Endodermal cell (in vitro differentiated cells): Measurements from ENCODE around the gene PGRMC2. TPM values are rescaled to one million over a fixed set of nuclear protein-coding genes. Genes with fewer than 3 reads are reported as not detected.

Experiments
- DNase-seq: peaks from one replicate; pipeline ENCODE4 v3.0.0-alpha.2; 2017
- H3K27ac ChIP-seq: 2 replicates; pipeline ENCODE4 v1.5.1; 2013; ENCODE audit warnings: mild to moderate bottlenecking, low read depth, low read length, moderate library complexity
- H3K27me3 ChIP-seq: 2 replicates; pipeline ENCODE4 v1.6.1; 2013; ENCODE audit warnings: mild to moderate bottlenecking, low read length, moderate library complexity; ENCODE audit not compliant: insufficient read depth, control insufficient read depth, poor library complexity, severe bottlenecking
- H3K36me3 ChIP-seq: 2 replicates; pipeline ENCODE4 v1.7.0; 2013; ENCODE audit warnings: mild to moderate bottlenecking, low read length, moderate library complexity; ENCODE audit not compliant: control insufficient read depth, insufficient read depth
- H3K4me1 ChIP-seq: one replicate; pipeline ENCODE4 v1.7.0; 2013; ENCODE audit warnings: low read length; ENCODE audit not compliant: control insufficient read depth, insufficient read depth
- H3K4me3 ChIP-seq: 2 replicates; pipeline ENCODE4 v1.5.1; 2013; ENCODE audit warnings: mild to moderate bottlenecking, low read length, moderate library complexity
- H3K9ac ChIP-seq: 2 replicates; pipeline ENCODE4 v1.6.1; 2013; ENCODE audit warnings: mild to moderate bottlenecking, low read length, moderate library complexity; ENCODE audit not compliant: poor library complexity, severe bottlenecking; ENCODE audit errors: extremely low read depth
- H3K9me3 ChIP-seq: 2 replicates; pipeline ENCODE4 v1.6.1; 2013; ENCODE audit warnings: mild to moderate bottlenecking, low read length, moderate library complexity; ENCODE audit not compliant: control insufficient read depth
- H3K27ac Mint-ChIP-seq: 2 replicates; pipeline ENCODE4 v1.8.0; 2020; ENCODE audit warnings: mixed read lengths
- H3K27me3 Mint-ChIP-seq: 2 replicates; pipeline ENCODE4 v1.8.0; 2021; ENCODE audit warnings: mild to moderate bottlenecking, mixed read lengths; ENCODE audit not compliant: insufficient read depth
- H3K36me3 Mint-ChIP-seq: 2 replicates; pipeline ENCODE4 v1.8.0; 2020; ENCODE audit warnings: low read depth, mixed read lengths
- H3K4me1 Mint-ChIP-seq: 2 replicates; pipeline ENCODE4 v1.8.0; 2020; ENCODE audit warnings: mixed read lengths
- H3K4me3 Mint-ChIP-seq: 2 replicates; pipeline ENCODE4 v1.8.0; 2020; ENCODE audit warnings: mild to moderate bottlenecking, moderate library complexity, mixed read lengths
- H3K9me3 Mint-ChIP-seq: 2 replicates; pipeline ENCODE4 v1.8.0; 2020; ENCODE audit warnings: mild to moderate bottlenecking, mixed read lengths
- WGBS, 2 experiments: methylation state at CpG; one replicate each; pipeline versions ENCODE4 v1.1.5 to v1.1.7; 2013; ENCODE audit warnings: missing lambda C conversion rate in 2 of 2, mixed read lengths in 1 of 2; ENCODE audit not compliant: insufficient coverage in 1 of 2, insufficient read length in 1 of 2; 5-methylcytosine and 5-hydroxymethylcytosine counted together
- total RNA-seq, 2 donors: library from RNA; stranded (reverse); fragmentation: NEBNext Ultra II Directional in 1 of 2; extraction: Animal tissue kit (Norgen Biotek cat#: 25700) in 1 of 2; gene quantifications; 2 replicates in 1 of 2; 3 replicates in 1 of 2; pipeline ENCODE4 v1.2.1, GENCODE V29; 2021
- TF ChIP-seq, protein P1 (sequence below): fragments of 200-600 bp; sonication (generic); conservative IDR thresholded peaks from 2 replicates; pipeline ENCODE4 v1.5.0; 2021; ENCODE audit warnings: antibody characterized with exemption, mild to moderate bottlenecking

PGRMC2 gene
- total RNA-seq, 2 donors from 2014 or later: 57.0 to 68.5 TPM

DNA sequence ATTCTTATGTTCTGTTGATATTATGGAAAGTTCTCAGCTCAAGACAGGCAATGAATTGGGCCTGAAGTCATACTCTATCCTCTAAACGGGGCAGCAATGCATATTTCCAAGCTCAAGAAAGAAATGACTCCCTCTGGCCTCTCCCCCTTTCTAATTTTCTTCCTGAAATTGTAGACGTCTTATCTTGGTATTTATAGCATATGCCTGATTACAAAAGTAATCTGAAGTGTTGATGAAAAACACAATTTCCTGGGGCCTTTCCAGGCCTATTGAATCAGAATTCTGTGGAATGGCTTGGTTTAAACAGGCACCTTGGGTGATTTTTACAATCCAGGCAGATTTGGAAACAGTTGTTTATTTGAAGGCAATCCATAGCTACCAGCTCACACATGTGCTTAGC, 21.4 kb upstream of the PGRMC2 start:
- TF ChIP-seq, protein P1, sequence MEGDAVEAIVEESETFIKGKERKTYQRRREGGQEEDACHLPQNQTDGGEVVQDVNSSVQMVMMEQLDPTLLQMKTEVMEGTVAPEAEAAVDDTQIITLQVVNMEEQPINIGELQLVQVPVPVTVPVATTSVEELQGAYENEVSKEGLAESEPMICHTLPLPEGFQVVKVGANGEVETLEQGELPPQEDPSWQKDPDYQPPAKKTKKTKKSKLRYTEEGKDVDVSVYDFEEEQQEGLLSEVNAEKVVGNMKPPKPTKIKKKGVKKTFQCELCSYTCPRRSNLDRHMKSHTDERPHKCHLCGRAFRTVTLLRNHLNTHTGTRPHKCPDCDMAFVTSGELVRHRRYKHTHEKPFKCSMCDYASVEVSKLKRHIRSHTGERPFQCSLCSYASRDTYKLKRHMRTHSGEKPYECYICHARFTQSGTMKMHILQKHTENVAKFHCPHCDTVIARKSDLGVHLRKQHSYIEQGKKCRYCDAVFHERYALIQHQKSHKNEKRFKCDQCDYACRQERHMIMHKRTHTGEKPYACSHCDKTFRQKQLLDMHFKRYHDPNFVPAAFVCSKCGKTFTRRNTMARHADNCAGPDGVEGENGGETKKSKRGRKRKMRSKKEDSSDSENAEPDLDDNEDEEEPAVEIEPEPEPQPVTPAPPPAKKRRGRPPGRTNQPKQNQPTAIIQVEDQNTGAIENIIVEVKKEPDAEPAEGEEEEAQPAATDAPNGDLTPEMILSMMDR: no peak
- Mint-ChIP-seq H3K27ac (no peak overlapping the region), H3K9me3 (no peaks in the 10 kb centered on the region), H3K4me3 (no peak overlapping the region), H3K36me3 (no peaks in the 10 kb centered on the region), H3K4me1 (peaks cover 18% of the 10 kb centered on the region), H3K27me3 (no peaks in the 10 kb centered on the region)
- Histone ChIP-seq H3K9ac (no peak overlapping the region), H3K27me3 (no peaks in the 10 kb centered on the region), H3K27ac (no peak overlapping the region), H3K9me3 (no peaks in the 10 kb centered on the region), H3K36me3 (no peaks in the 10 kb centered on the region), H3K4me1 (no peaks in the 10 kb centered on the region), H3K4me3 (no peak overlapping the region)
- DNase-seq: no peak
- WGBS, 2 experiments: 84% methylated on average over 2 of the region's 2 CpGs; no CpG with 5 or more reads in 1 of the 2 experiments

DNA sequence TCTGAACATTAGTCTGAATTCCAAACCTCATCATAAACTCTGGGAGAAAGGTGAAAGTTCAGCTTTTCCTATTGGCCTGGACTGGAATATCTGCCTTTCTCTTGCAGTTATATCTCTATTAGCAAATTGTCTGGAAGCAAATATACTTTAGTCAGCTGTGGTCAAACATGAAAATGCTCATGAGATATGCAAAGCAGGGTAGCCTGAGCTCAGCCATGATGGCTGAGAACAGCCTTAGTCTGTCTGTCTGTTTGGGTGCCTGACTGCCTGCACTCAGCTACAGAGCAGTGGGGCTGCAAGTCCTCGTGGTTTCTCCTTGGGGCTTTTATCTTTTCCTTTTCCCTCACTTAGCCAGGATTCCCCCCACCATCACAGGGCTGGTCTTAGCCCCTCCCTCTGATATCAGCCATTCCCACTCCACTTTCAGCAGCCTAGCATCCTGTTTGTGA, 19.5 kb upstream of the PGRMC2 start:
- no peak overlapping the region for H3K4me3 Mint-ChIP-seq
- no peaks in the 10 kb centered on the region for H3K9me3 Mint-ChIP-seq
- no peak overlapping the region for H3K27ac Mint-ChIP-seq
- no peaks in the 10 kb centered on the region for H3K27me3 ChIP-seq
- H3K4me3 ChIP-seq: no peak overlapping the region
- H3K27me3 Mint-ChIP-seq: no peaks in the 10 kb centered on the region
- TF ChIP-seq, protein P1: no peak
- no peaks in the 10 kb centered on the region for H3K9me3 ChIP-seq
- no peaks in the 10 kb centered on the region for H3K36me3 ChIP-seq
- no peaks in the 10 kb centered on the region for H3K36me3 Mint-ChIP-seq
- 71 to 72% methylated on average over 1 of the region's 1 CpG for WGBS, 2 experiments
- no peak overlapping the region for H3K9ac ChIP-seq
- peaks cover 18% of the 10 kb centered on the region for H3K4me1 Mint-ChIP-seq
- no peaks in the 10 kb centered on the region for H3K4me1 ChIP-seq
- H3K27ac ChIP-seq: no peak overlapping the region
- DNase-seq: no peak

DNA sequence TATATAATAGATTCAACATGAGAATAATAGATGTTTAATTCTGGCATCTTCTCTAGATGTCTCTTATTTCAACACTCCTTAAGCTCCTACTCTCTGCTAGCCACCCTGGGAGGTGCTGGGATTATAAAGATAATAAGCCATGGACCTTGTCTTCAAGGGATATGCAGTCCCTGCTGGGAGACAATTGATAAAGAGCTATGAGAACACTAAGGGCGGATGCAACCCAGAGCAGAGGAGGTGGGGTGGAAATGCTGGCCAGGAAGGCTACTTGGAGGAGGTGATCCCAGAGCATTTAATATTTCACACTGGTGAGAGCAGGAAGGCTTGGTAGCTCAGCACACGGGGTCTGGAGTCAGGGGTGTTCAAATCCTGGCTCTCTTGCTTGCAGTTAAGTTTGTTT, 18.3 kb upstream of the PGRMC2 start:
- no peak overlapping the region for H3K27ac ChIP-seq
- H3K4me3 Mint-ChIP-seq: no peak overlapping the region
- TF ChIP-seq, protein P1: no peak
- H3K4me3 ChIP-seq: no peak overlapping the region
- H3K4me1 ChIP-seq: no peaks in the 10 kb centered on the region
- H3K27me3 Mint-ChIP-seq: no peaks in the 10 kb centered on the region
- H3K4me1 Mint-ChIP-seq: peaks cover 18% of the 10 kb centered on the region
- H3K36me3 ChIP-seq: no peaks in the 10 kb centered on the region
- H3K27ac Mint-ChIP-seq: no peak overlapping the region
- 64 to 77% methylated on average over 1 to 2 of the region's 2 CpGs for WGBS, 2 experiments
- H3K27me3 ChIP-seq: no peaks in the 10 kb centered on the region
- H3K9me3 Mint-ChIP-seq: no peaks in the 10 kb centered on the region
- peak; percentile 52 for DNase-seq
- H3K36me3 Mint-ChIP-seq: no peaks in the 10 kb centered on the region
- no peak overlapping the region for H3K9ac ChIP-seq
- H3K9me3 ChIP-seq: no peaks in the 10 kb centered on the region
